NCI-H2196 (cell line): Measurements from ENCODE around the gene FRMD8.

Experiments
- DNase-seq: peaks from one replicate; lab custom pipeline; 2025; ENCODE audit not compliant: unreplicated experiment; lab: John Stamatoyannopoulos, UW

FRMD8 gene, protein sequence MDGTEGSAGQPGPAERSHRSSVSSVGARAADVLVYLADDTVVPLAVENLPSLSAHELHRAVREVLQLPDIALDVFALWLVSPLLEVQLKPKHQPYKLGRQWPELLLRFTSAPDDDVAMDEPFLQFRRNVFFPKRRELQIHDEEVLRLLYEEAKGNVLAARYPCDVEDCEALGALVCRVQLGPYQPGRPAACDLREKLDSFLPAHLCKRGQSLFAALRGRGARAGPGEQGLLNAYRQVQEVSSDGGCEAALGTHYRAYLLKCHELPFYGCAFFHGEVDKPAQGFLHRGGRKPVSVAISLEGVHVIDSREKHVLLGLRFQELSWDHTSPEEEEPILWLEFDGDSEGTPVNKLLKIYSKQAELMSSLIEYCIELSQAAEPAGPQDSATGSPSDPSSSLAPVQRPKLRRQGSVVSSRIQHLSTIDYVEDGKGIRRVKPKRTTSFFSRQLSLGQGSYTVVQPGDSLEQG

GRCh38 chr11:65386307-65387140 lies at the start of gene FRMD8:
Gene FRMD8 (plus strand): TSS chr11:65386637. CDS start chr11:65387037, 400 bp downstream.
- DNase-seq, result peak; percentile 90

GRCh38 chr11:65338676-65339075 lies 47.8 kb upstream of the FRMD8 start:
- no peak for DNase-seq

DNA sequence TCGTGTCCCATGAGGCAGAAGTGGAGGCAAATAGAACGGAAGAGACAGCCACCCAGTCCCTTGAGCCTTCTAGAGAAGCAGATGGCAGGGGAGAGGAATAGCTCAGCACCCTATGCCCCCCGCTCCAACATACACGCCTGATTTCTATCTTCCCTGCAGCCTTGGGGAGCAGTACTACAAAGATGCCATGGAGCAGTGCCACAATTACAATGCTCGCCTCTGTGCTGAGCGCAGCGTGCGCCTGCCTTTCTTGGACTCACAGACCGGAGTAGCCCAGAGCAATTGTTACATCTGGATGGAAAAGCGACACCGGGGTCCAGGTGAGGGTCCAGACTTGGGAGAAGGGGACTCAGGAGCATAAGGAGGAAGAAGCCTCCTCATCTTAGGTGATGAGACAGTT lies 46.2 kb upstream of the FRMD8 start:
- DNase-seq, result no peak

GRCh38 chr11:65341856-65342255 lies 44.6 kb upstream of the FRMD8 start:
- DNase-seq, result no peak

DNA sequence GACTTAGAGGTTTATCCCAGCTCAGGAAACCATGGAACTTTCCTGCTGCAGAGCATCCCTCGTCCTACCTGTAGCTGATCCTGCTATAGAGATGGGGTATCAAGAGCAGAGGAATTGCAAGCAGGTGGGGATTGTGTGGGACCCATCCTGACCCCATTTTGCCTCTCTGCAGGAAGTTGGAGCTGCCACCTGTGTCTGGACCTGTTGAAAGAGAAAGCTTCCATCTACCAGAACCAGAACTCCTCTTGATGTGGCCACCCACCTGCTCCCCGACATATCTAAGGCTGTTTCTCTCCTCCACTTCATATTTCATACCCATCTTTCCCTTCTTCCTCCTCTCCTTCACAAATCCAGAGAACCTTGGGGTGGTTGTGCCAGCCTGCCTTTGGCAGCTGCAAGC lies 34.9 kb upstream of the FRMD8 start:
- DNase-seq, result no peak

GRCh38 chr11:65352783-65353182 lies 33.7 kb upstream of the FRMD8 start:
- DNase-seq, result peak; percentile 7

DNA sequence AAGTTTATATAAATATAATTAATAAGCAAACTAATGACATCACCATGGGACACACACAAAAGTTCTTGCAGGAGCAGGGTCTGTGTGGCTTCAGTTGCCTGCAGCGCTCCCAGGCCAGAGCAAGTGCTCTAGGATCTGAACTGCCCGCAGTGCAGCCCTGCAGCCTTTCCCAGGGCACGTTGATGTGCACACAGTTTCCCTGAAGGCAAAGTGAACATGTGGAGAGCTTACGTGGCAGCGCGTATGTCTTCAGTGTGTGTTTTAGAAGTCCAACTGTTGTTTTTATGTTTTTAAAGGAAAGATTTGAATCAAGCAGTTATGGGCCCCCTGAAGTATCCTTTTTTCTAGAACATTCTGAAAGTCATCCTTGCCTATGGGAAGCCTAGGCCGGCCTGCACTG lies 33.1 kb upstream of the FRMD8 start:
- DNase-seq, result no peak

- DNase-seq, result no peak
Measured at GRCh38 chr11:65353900-65354264, 32.6 kb upstream of the FRMD8 start.

DNA sequence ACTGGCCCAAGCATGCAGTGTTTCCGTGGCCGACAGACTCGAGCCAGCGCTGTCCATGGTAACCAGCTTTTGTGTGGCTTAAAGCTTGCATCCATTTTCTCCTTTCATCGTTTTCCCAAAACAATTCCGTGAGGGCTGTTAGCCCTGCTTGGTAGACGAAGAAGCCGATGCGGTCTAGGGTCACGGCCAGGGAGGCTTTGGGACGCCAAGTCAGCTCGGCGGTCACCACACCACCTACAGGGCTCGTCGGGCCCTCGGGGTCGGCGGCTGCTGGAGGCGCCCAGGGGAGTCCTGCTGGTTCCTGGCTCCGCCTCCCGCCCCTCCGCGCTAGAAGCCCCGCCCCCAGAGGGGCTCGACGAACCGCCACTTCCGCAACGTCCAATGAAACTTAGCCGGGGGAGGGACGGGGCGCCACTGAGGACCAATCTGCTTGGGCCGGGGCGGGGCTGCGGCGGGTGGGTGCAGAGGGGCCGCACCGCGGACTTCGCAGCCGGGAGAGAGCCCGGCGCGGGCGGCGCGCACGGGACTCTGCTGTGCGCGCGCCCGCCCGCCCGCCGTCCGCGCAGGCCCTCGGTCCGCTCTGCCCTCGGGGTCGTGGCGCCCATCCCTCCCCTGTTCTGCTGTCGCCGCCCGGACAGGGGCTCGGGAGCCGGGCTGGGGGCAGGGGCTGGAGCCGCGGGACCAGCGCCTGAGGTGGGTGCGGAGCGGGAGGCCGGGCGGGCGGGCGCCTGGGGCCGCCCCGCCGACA lies 32.0 kb upstream of the FRMD8 start, which contains the start of gene TIGD3:
Gene TIGD3 (plus strand): TSS at position 487 of the 748 bp plus-strand sequence. CDS start 1,058 bp downstream, outside the sequence.
- DNase-seq, result peak; percentile 97

DNA sequence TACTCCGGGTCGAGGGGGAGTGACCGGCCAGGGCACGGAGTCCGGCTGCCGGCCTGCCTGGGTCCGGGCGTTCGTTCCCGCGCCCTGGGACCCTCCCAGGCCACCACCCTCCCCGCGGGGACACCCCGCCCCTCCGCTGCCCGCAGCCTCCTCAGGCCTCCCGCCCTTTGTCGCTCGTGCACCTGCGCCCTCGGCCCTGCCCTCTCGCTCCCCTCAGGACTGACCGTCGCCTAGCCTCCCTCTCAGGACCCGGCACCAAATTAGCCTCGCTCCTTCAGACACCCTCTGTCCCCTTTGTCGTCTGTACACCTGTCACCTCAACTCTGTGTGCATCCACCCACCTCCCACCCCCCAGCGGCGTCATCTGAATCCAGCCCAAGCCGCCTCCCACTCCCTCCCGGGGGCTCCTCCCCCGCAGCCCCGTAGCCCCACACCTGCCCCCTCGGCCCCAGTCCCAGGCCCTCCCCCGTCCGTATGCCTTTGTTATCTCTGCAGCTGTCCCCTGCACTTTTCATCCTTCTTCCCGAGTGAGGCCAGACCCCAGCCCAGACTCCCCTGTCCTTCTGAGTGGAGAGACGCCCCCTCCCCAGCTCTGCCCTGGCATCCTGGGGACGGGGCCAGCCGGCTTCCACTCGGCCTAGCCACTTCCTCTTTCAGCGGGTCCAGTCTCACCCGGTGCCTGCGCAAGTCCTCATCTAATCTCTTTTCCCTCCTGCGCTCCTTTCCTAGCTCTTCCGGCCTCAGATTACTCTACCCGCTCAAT lies 31.2 kb upstream of the FRMD8 start:
- peak; percentile 59 for DNase-seq

- no peak for DNase-seq
Measured at GRCh38 chr11:65355776-65356393, 30.6 kb upstream of the FRMD8 start.

GRCh38 chr11:65356394-65356972 lies 30.0 kb upstream of the FRMD8 start:
- no peak for DNase-seq

DNA sequence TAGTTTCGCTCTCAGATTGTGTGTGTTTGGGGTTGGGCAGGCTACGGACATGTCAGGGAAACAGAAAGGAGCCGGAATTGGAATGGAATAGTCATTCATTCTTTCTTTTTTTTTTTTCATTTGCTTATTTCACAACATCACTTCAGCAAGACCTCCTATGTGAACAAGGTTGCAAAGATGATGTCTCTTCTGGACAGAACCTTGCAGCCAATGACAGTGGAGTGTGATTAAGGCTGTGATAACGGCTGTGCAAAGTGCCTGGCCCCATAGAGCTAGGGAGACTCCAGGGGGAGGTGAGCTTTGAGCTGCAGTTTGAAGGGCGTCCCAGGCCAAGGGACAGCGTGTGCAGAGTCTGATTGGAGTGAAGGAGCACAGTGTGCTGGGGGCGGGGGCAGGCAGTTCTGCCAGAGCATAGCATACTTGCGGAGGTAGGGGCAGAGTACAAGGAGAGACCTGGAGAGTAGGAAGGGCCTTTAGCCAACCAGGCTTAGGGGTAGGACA lies 28.5 kb upstream of the FRMD8 start:
- no peak for DNase-seq

DNA sequence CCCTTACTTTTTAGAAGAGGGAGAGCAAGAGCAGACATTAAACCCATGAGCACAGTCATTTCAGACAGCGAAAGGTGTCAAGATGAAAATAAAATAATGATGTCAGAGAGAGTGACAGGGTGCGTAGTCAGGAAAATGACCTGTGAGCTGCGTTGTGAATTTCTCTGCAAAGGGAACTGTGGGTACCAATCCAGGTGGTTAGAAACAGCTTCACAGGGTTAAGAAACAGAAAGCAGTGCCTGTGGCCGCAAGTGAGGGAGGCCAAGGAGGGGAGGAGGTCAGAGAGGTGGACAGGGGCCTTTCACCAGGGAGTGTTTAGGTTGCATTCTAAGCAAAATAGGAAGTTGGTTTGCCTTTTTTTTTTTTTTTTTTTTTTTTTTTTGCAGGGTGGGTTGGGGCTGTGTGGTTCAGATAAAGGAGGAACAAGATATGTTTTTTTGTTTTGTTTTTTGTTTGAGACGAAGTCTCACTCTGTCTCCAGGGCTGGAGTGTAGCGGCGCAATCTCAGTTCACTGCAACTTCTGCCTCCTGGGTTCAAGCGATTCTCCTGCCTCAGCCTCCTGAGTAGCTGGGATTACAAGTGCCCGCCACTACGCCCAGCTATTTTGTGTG lies 24.0 kb upstream of the FRMD8 start:
- no peak for DNase-seq

DNA sequence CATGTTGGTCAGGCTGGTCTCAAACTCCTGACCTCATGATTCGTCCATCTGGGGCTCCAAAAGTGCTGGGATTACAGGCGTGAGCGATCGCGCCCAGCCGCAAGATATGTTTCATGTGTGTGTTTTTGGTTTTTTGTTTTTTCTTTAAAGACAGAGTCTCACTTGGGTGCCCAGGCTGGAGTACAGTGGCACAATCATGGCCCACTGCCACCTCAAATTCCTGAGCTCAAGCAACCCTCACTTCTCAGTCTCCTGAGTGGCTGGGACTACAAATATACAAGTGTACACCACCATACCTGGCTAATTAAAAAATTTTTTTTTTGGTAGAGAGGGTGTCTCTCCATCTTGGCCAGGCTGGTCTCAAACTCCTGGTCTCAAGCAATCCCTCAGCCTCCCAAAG lies 23.5 kb upstream of the FRMD8 start:
- no peak for DNase-seq

- no peak for DNase-seq
Measured at GRCh38 chr11:65363770-65364169, 22.7 kb upstream of the FRMD8 start.

GRCh38 chr11:65366340-65366773 lies 20.1 kb upstream of the FRMD8 start:
- DNase-seq, result peak; percentile 74

DNA sequence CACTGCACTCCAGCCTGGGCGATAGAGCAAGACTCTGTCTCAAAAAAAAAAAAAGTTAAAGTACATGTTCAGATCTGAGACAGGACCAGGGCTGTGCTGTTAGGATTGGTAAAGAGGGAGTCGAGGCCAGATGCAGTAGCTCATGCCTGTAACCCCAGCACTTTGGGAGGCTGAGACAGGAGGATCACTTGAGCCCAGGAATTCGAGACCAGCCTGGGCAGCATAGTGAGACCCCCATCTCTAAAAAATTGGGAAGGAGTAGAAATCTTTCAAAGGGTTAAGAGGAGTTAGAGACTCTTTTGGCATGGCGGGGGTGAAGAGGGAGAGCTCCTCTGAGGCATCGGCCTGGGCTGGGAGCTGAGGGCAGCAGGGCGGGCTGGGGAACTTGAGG lies 15.8 kb upstream of the FRMD8 start:
- no peak for DNase-seq
